HepG2 (cell line): ENCODE measurements around the gene CD300LB. TPM values are rescaled to one million over a fixed set of nuclear protein-coding genes. Genes with fewer than 3 reads are reported as not detected.

Experiments used
- ATAC-seq: fragments of 200-7000 bp; cut with Tn5 transposase; 3 replicates; pipeline ENCODE4 v1.9.1; 2020; ENCODE audit warnings: mild to moderate bottlenecking, moderate library complexity
- BruUV-seq: library from RNA; stranded (reverse); fragments of 400-500 nt; replicated peaks from 2 replicates; lab custom pipeline; 2021; lab: Mats Ljungman, UMichigan
- CTCF ChIA-PET: fragments of 300-600 bp; formaldehyde crosslinking; extraction: SDS; loops from one replicate; lab custom pipeline; 2021; ENCODE audit warnings: low total read pairs, inconsistent platforms, low intra/inter-chr PET ratio; lab: Yijun Ruan, JAX
- POLR2A ChIA-PET: fragments of 350-600 bp; sonication (Branson Sonifier 250); formaldehyde crosslinking; loops from one replicate; lab custom pipeline; 2020; ENCODE audit warnings: antibody characterized with exemption, inconsistent platforms; lab: Yijun Ruan, JAX
- DNase-seq: peaks from one replicate; pipeline ENCODE4 v3.0.0-alpha.2; 2015; ENCODE audit warnings: low spot score
- FAIRE-seq: peaks from 3 replicates; lab custom pipeline; 2011; peaks lifted over from hg19 to GRCh38; lab: Jason Lieb, UNC
- H2AFZ ChIP-seq: one replicate; pipeline ENCODE4 v1.6.1; 2011; ENCODE audit warnings: low read length, inconsistent platforms
- H3K27ac ChIP-seq: fragments of 300-600 bp; 3 replicates; pipeline ENCODE4 v1.8.0; 2011; ENCODE audit warnings: mixed run types, mild to moderate bottlenecking, mixed read lengths, low read length, inconsistent platforms; ENCODE audit not compliant: insufficient read depth; ENCODE audit errors: extremely low read length
- H3K27me3 ChIP-seq, 2 experiments: fragments of 200-600 bp in 1 of 2; 2 replicates in 1 of 2; 3 replicates in 1 of 2; pipeline versions ENCODE4 v1.6.0 to v1.8.0; 2011; ENCODE audit warnings: low read length in 2 of 2, mild to moderate bottlenecking in 2 of 2, moderate library complexity in 2 of 2, inconsistent platforms in 1 of 2; ENCODE audit not compliant: insufficient read depth in 2 of 2, control insufficient read depth in 1 of 2
- H3K36me3 ChIP-seq, 2 experiments: fragments of 200-600 bp in 1 of 2; replicated peaks in 1 of 2; 2 replicates in 1 of 2; 3 replicates in 1 of 2; pipeline versions ENCODE4 v1.5.1 to v1.8.0; 2011; ENCODE audit warnings: low read length in 2 of 2, inconsistent platforms in 1 of 2; ENCODE audit not compliant: insufficient read depth in 2 of 2, control insufficient read depth in 1 of 2
- H3K4me1 ChIP-seq: 2 replicates; pipeline ENCODE4 v1.5.1; 2012; ENCODE audit warnings: low read length, inconsistent platforms; ENCODE audit not compliant: insufficient read depth
- H3K4me2 ChIP-seq: 2 replicates; pipeline ENCODE4 v1.6.0; 2011; ENCODE audit warnings: low read depth, low read length, inconsistent platforms
- H3K4me3 ChIP-seq, 3 experiments: fragments of 200-600 bp in 1 of 3; sonication (generic), shearing (Covaris generic) in 1 of 3; replicated peaks in 1 of 3; 2 replicates each; pipeline ENCODE4 v1.5.1; 2011 to 2016; ENCODE audit warnings: low read length in 3 of 3, inconsistent platforms in 2 of 3, low read depth in 2 of 3, mild to moderate bottlenecking in 2 of 3, control low read depth in 1 of 3, mixed read lengths in 1 of 3; ENCODE audit not compliant: insufficient read depth in 1 of 3
- H3K79me2 ChIP-seq: one replicate; pipeline ENCODE4 v1.6.1; 2011; ENCODE audit warnings: low read length, inconsistent platforms; ENCODE audit not compliant: insufficient read depth
- H3K9ac ChIP-seq: 2 replicates; pipeline ENCODE4 v1.6.0; 2011; ENCODE audit warnings: mild to moderate bottlenecking, low read depth, low read length, inconsistent platforms; ENCODE audit not compliant: insufficient read depth
- H3K9me3 ChIP-seq: 2 replicates; pipeline ENCODE4 v1.5.1; 2012; ENCODE audit warnings: mild to moderate bottlenecking, low read length
- H4K20me1 ChIP-seq: 2 replicates; pipeline ENCODE4 v1.6.0; 2011; ENCODE audit warnings: inconsistent platforms, mild to moderate bottlenecking, low read length, moderate library complexity; ENCODE audit not compliant: insufficient read depth
- GATAD2A ChIP-seq: IDR thresholded peaks from 2 replicates; pipeline ENCODE4 v1.6.1; 2016
- HMG20B ChIP-seq: conservative IDR thresholded peaks from 2 replicates; pipeline ENCODE4 v1.6.1; 2016; ENCODE audit warnings: missing genetic modification reagents, missing compliant biosample characterization
- NFKBIZ ChIP-seq: IDR thresholded peaks from 2 replicates; pipeline ENCODE4 v1.6.1; 2018; ENCODE audit warnings: missing genetic modification reagents, missing compliant biosample characterization
- RXRB ChIP-seq: IDR thresholded peaks from 2 replicates; pipeline ENCODE4 v1.6.1; 2016; ENCODE audit warnings: borderline replicate concordance, missing genetic modification reagents, missing compliant biosample characterization
- SIX1 ChIP-seq: sonication (generic); formaldehyde crosslinking; IDR thresholded peaks from 2 replicates; pipeline ENCODE4 v1.4.0; 2020; ENCODE audit warnings: missing genetic modification reagents, borderline replicate concordance
- SYNCRIP ChIP-seq: fragments of 200-400 bp; formaldehyde crosslinking; IDR thresholded peaks from 2 replicates; pipeline ENCODE4 v1.6.1; 2018; ENCODE audit warnings: mild to moderate bottlenecking, low read depth, low read length; ENCODE audit not compliant: insufficient read depth
- ZBTB21 ChIP-seq: sonication (generic); formaldehyde crosslinking; IDR thresholded peaks from 2 replicates; pipeline ENCODE4 v1.4.0; 2020; ENCODE audit warnings: missing genetic modification reagents
- ZNF337 ChIP-seq: sonication (generic); formaldehyde crosslinking; IDR thresholded peaks from 2 replicates; pipeline ENCODE4 v1.5.1; 2020; ENCODE audit warnings: missing genetic modification reagents, low read depth, mild to moderate bottlenecking, borderline replicate concordance
- ZNF629 ChIP-seq: sonication (generic); formaldehyde crosslinking; conservative IDR thresholded peaks from 2 replicates; pipeline ENCODE4 v1.5.0; 2020; ENCODE audit warnings: missing genetic modification reagents
- WGBS: methylation state at CpG from one replicate; pipeline ENCODE4 v1.1.6; 2017; ENCODE audit warnings: low lambda C conversion rate; 5-methylcytosine and 5-hydroxymethylcytosine counted together
- in situ Hi-C: cut with HindIII; loops from 2 replicates; pipeline ENCODE4 v1.10.0; 2017; ENCODE audit warnings: low pct_unique_long_range_greater_than_20kb; ENCODE audit not compliant: extremely low pct_ligation_motif_present
- intact Hi-C: fragments of 100-400 bp; cut with micrococcal nuclease; formaldehyde crosslinking; loops from one replicate; pipeline ENCODE4 v1.10.0; 2022; ENCODE audit not compliant: unreplicated experiment
- polyA plus RNA-seq, 8 experiments: library from polyadenylated mRNA; depleted of rRNA in 3 of 8; stranded (reverse) in 7 of 8; unstranded in 1 of 8; fragments of >200 nt; fragmentation: Illumina TruSeq in 4 of 8; extraction: Trizol in 4 of 8; gene quantifications; 2 replicates each; pipeline versions ENCODE4 v1.2.1 to v1.2.3, GENCODE V29; 2011 to 2016; ENCODE audit warnings: low read depth in 4 of 8, missing spikeins in 1 of 8, mixed read lengths in 1 of 8; ENCODE audit not compliant: insufficient read depth in 1 of 8
- total RNA-seq, 5 experiments: library from RNA; depleted of rRNA; stranded (reverse); fragments of >200 nt; fragmentation: Illumina TruSeq; extraction: Trizol; gene quantifications; 2 replicates each; pipeline ENCODE4 v1.2.3, GENCODE V29; 2016; ENCODE audit warnings: low read depth in 1 of 5
- TF ChIP-seq, protein P1 (sequence below): sonication (generic); formaldehyde crosslinking; IDR thresholded peaks from 2 replicates; pipeline ENCODE4 v1.4.0; 2020; ENCODE audit warnings: missing genetic modification reagents, borderline replicate concordance
- TF ChIP-seq, protein P2 (sequence below): sonication (generic); formaldehyde crosslinking; IDR thresholded peaks from 2 replicates; pipeline ENCODE4 v1.4.0; 2020; ENCODE audit warnings: missing genetic modification reagents, mild to moderate bottlenecking, borderline replicate concordance
- TF ChIP-seq, protein P3 (sequence below): conservative IDR thresholded peaks from 2 replicates; pipeline ENCODE4 v1.6.1; 2018; ENCODE audit warnings: missing genetic modification reagents

CD300LB gene
- total and polyA plus RNA-seq, 2 of the 13 experiments (the other 11 are each of a cell fraction or from before 2014, with no cell fraction given): not detected

DNA sequence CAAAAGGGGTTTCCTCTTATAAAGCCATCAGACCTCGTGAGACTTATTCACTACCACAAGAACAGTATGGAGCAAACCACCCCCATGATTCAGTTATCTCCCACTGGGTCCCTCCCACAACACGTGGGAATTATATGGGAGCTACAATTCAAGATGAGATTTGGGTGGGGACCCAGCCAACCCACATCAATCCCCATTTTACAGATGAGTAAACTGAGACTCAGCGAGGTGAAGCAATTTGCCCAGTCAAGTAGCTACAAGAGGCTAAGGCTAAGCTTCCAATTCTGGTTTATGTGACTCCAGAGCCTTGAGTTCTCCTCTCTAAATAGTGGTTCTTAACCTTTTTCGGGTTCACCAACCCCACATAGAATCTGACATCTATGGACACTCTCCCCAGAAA is 56.1 kb downstream of the CD300LB start:
- ChIA-PET POLR2A (no interaction called here), CTCF (no interaction called here)
- Histone ChIP-seq H3K27ac (no peak overlapping the region), H3K9ac (no peak overlapping the region), H3K36me3 (no peaks in the 10 kb centered on the region), H2AFZ (no peak overlapping the region), H3K4me3 (no peak overlapping the region), H3K79me2 (no peaks in the 10 kb centered on the region), H3K27me3 (peaks cover 0 to 34% of the 10 kb centered on the region in 2 experiments; a peak in 3 of 5 replicates), H3K9me3 (peaks cover 8% of the 10 kb centered on the region), H4K20me1 (no peaks in the 10 kb centered on the region), H3K4me2 (no peak overlapping the region), H3K4me1 (no peaks in the 10 kb centered on the region)
- TF ChIP-seq ZBTB21 (CRISPR knock-in tag): no peak
- TF ChIP-seq ZNF629 (CRISPR knock-in tag): peak; percentile 56; the same call in 1 of the 2 replicates
- in situ Hi-C loops (no loop called here), intact Hi-C loops (no loop called here)
- FAIRE-seq: no peak
- ATAC-seq: no peak
- no TSS peak for BruUV-seq
- DNase-seq: no peak
- WGBS: 15% methylated on average over 4 of the region's 4 CpGs

DNA sequence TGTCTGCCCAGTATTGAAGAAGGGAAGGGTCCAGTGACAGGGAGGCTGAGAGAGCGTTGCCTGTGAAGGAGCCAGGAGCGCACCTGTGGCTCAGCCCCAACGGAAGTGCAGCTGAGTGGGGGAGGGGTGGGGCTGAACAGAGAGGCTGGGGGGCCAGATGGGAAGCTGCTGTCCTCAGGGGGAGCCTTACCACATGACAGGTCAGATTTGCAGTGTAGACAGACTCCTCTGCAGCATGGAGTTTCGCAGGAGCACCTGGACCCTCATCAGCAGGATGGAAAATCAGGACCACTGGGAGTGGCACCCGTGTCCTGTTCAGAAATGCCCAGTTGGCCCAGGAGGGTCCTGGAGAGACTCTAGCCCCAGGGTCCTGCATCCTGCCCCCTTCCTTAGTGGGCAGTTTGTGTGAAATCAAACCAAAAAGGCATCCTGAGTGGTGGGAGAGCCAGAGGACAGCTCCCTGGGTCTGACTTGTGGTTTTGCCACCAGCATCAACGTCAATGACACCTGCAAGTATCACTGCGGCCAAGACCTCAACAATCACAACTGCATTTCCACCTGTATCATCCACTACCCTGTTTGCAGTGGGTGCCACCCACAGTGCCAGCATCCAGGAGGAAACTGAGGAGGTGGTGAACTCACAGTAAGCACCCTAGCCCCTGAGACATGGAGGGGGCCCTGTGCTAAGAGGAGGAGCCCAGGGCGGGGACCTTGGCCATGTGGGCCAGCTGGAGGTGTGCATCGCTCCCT is 57.1 kb downstream of the CD300LB start:
- intact Hi-C loops: no loop called here
- Histone ChIP-seq H3K4me1 (no peaks in the 10 kb centered on the region), H3K4me3 (no peak overlapping the region), H3K4me2 (no peak overlapping the region), H3K27ac (no peak overlapping the region), H2AFZ (no peak overlapping the region), H3K36me3 (no peaks in the 10 kb centered on the region), H4K20me1 (no peaks in the 10 kb centered on the region), H3K27me3 (peaks cover 0 to 29% of the 10 kb centered on the region in 2 experiments; a peak in 3 of 5 replicates), H3K9ac (no peak overlapping the region), H3K79me2 (no peaks in the 10 kb centered on the region), H3K9me3 (peaks cover 8% of the 10 kb centered on the region)
- ATAC-seq (no peak), FAIRE-seq (no peak), DNase-seq (no peak)
- in situ Hi-C loops: no loop called here
- CTCF ChIA-PET: no interaction called here
- BruUV-seq: no TSS peak
- POLR2A ChIA-PET: no interaction called here
- WGBS: 17% methylated on average over 7 of the region's 9 CpGs
- TF ChIP-seq SYNCRIP (no peak), HMG20B (CRISPR knock-in tag) (no peak), SIX1 (no peak), RXRB (no peak), ZNF337 (CRISPR knock-in tag) (no peak), NFKBIZ (CRISPR knock-in tag) (no peak), GATAD2A (no peak)
- TF ChIP-seq, protein P1, sequence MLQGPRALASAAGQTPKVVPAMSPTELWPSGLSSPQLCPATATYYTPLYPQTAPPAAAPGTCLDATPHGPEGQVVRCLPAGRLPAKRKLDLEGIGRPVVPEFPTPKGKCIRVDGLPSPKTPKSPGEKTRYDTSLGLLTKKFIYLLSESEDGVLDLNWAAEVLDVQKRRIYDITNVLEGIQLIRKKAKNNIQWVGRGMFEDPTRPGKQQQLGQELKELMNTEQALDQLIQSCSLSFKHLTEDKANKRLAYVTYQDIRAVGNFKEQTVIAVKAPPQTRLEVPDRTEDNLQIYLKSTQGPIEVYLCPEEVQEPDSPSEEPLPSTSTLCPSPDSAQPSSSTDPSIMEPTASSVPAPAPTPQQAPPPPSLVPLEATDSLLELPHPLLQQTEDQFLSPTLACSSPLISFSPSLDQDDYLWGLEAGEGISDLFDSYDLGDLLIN: no peak
- TF ChIP-seq, protein P2, sequence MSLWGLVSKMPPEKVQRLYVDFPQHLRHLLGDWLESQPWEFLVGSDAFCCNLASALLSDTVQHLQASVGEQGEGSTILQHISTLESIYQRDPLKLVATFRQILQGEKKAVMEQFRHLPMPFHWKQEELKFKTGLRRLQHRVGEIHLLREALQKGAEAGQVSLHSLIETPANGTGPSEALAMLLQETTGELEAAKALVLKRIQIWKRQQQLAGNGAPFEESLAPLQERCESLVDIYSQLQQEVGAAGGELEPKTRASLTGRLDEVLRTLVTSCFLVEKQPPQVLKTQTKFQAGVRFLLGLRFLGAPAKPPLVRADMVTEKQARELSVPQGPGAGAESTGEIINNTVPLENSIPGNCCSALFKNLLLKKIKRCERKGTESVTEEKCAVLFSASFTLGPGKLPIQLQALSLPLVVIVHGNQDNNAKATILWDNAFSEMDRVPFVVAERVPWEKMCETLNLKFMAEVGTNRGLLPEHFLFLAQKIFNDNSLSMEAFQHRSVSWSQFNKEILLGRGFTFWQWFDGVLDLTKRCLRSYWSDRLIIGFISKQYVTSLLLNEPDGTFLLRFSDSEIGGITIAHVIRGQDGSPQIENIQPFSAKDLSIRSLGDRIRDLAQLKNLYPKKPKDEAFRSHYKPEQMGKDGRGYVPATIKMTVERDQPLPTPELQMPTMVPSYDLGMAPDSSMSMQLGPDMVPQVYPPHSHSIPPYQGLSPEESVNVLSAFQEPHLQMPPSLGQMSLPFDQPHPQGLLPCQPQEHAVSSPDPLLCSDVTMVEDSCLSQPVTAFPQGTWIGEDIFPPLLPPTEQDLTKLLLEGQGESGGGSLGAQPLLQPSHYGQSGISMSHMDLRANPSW: no peak
- TF ChIP-seq, protein P3, sequence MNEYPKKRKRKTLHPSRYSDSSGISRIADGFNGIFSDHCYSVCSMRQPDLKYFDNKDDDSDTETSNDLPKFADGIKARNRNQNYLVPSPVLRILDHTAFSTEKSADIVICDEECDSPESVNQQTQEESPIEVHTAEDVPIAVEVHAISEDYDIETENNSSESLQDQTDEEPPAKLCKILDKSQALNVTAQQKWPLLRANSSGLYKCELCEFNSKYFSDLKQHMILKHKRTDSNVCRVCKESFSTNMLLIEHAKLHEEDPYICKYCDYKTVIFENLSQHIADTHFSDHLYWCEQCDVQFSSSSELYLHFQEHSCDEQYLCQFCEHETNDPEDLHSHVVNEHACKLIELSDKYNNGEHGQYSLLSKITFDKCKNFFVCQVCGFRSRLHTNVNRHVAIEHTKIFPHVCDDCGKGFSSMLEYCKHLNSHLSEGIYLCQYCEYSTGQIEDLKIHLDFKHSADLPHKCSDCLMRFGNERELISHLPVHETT (CRISPR knock-in tag): no peak
